Spinal cord (tissue), 10 donors: ENCODE data around the gene LMAN2L. TPM values are rescaled to one million over a fixed set of nuclear protein-coding genes. Genes with fewer than 3 reads are reported as not detected.

ENCODE experiments used
- DNase-seq, 6 donors: peaks; one replicate each; pipeline versions ENCODE4 v3.0.0 to v3.0.0-alpha.2; 2013 to 2015; ENCODE audit warnings: low spot score in 6 of 6, low read depth in 4 of 6
- H3K27ac ChIP-seq: one replicate; pipeline ENCODE4 v1.5.1; 2013; ENCODE audit warnings: low read depth, low read length, control low read depth
- H3K27me3 ChIP-seq: one replicate; pipeline ENCODE4 v1.6.1; 2013; ENCODE audit warnings: low read length; ENCODE audit not compliant: control insufficient read depth, insufficient read depth
- H3K36me3 ChIP-seq: one replicate; pipeline ENCODE4 v1.6.1; 2013; ENCODE audit warnings: low read length; ENCODE audit not compliant: control insufficient read depth, insufficient read depth
- H3K4me1 ChIP-seq: one replicate; pipeline ENCODE4 v1.6.1; 2013; ENCODE audit warnings: low read length; ENCODE audit not compliant: control insufficient read depth, insufficient read depth
- H3K4me3 ChIP-seq: one replicate; pipeline ENCODE4 v1.5.1; 2013; ENCODE audit warnings: low read depth, low read length, control low read depth
- H3K9me3 ChIP-seq: one replicate; pipeline ENCODE4 v1.6.1; 2013; ENCODE audit warnings: low read length; ENCODE audit not compliant: control insufficient read depth, insufficient read depth
- WGBS: methylation state at CpG from one replicate; pipeline ENCODE4 v1.1.5; 2013; ENCODE audit warnings: missing lambda C conversion rate; ENCODE audit not compliant: insufficient coverage; 5-methylcytosine and 5-hydroxymethylcytosine counted together
- polyA plus RNA-seq, 2 donors: library from polyadenylated mRNA; unstranded; fragments of 120-200 nt; gene quantifications; one replicate each; pipeline ENCODE4 v1.2.1, GENCODE V29; 2013; ENCODE audit not compliant: insufficient read length in 2 of 2
- total RNA-seq, 2 donors: library from RNA; depleted of rRNA in 1 of 2; stranded (reverse); fragments of 120-200 nt in 1 of 2; fragments of >200 nt in 1 of 2; gene quantifications; one replicate each; pipeline versions ENCODE4 v1.2.3 to v1.2.4, GENCODE V29; 2013 to 2014
- donor health status: healthy.

LMAN2L gene
- total and polyA plus RNA-seq, 4 donors, result 26.7 to 34.0 (median 31.7) TPM

GRCh38 chr2:96664366-96664925 lies 75.4 kb downstream of the LMAN2L start:
- no CpG with 5 or more reads among the region's 3 CpGs for WGBS
- H3K4me1 ChIP-seq, result no peaks in the 10 kb centered on the region
- H3K36me3 ChIP-seq, result no peaks in the 10 kb centered on the region
- H3K27me3 ChIP-seq, result no peaks in the 10 kb centered on the region
- H3K4me3 ChIP-seq, result no peak overlapping the region
- DNase-seq, result no peak
- H3K27ac ChIP-seq, result no peak overlapping the region
- no peaks in the 10 kb centered on the region for H3K9me3 ChIP-seq

- H3K9me3 ChIP-seq, result no peaks in the 10 kb centered on the region
- no peak for DNase-seq
- H3K27me3 ChIP-seq, result no peaks in the 10 kb centered on the region
- WGBS, result 100% methylated on average over 1 of the region's 7 CpGs
- H3K4me1 ChIP-seq, result no peaks in the 10 kb centered on the region
- no peak overlapping the region for H3K27ac ChIP-seq
- no peaks in the 10 kb centered on the region for H3K36me3 ChIP-seq
- H3K4me3 ChIP-seq, result no peak overlapping the region
Measured at GRCh38 chr2:96663829-96664228, 76.0 kb downstream of the LMAN2L start.

- Histone ChIP-seq H3K4me1 (no peaks in the 10 kb centered on the region), H3K27me3 (no peaks in the 10 kb centered on the region)
Measured at GRCh38 chr2:96663177-96663576, 76.7 kb downstream of the LMAN2L start.

GRCh38 chr2:96662360-96662759 lies 77.5 kb downstream of the LMAN2L start:
- WGBS, result 98% methylated on average over 7 of the region's 9 CpGs
- H3K4me1 ChIP-seq, result no peaks in the 10 kb centered on the region

More at GRCh38 chr2:96663177-96663576, 76.7 kb downstream of the LMAN2L start:
- no peak overlapping the region for H3K4me3 ChIP-seq
- no peak overlapping the region for H3K27ac ChIP-seq
- no peaks in the 10 kb centered on the region for H3K9me3 ChIP-seq
- no peaks in the 10 kb centered on the region for H3K36me3 ChIP-seq
- no peak for DNase-seq
- WGBS, result 89% methylated on average over 2 of the region's 5 CpGs

GRCh38 chr2:96661324-96661723 lies 78.5 kb downstream of the LMAN2L start:
- H3K4me3 ChIP-seq, result no peak overlapping the region
- no peaks in the 10 kb centered on the region for H3K36me3 ChIP-seq
- no peak for DNase-seq
- H3K27ac ChIP-seq, result no peak overlapping the region
- H3K27me3 ChIP-seq, result no peaks in the 10 kb centered on the region
- H3K4me1 ChIP-seq, result no peaks in the 10 kb centered on the region
- H3K9me3 ChIP-seq, result no peaks in the 10 kb centered on the region
- WGBS, result 92% methylated on average over 6 of the region's 6 CpGs

More at GRCh38 chr2:96662360-96662759, 77.5 kb downstream of the LMAN2L start:
- Histone ChIP-seq H3K4me3 (no peak overlapping the region), H3K36me3 (no peaks in the 10 kb centered on the region), H3K9me3 (no peaks in the 10 kb centered on the region), H3K27ac (no peak overlapping the region), H3K27me3 (no peaks in the 10 kb centered on the region)
- DNase-seq, result no peak

GRCh38 chr2:96656540-96656939 lies 83.3 kb downstream of the LMAN2L start:
- no peak overlapping the region for H3K27ac ChIP-seq
- H3K27me3 ChIP-seq, result no peaks in the 10 kb centered on the region
- peak in 1 of 6 donors; percentile 11 for DNase-seq
- no peaks in the 10 kb centered on the region for H3K9me3 ChIP-seq
- no peaks in the 10 kb centered on the region for H3K36me3 ChIP-seq
- no peak overlapping the region for H3K4me3 ChIP-seq
- H3K4me1 ChIP-seq, result no peaks in the 10 kb centered on the region

Other genes with a start within 250 kb of the LMAN2L start
- gene NEURL3, start 234.7 kb downstream of the LMAN2L start, total RNA-seq, result under 1 TPM; 0.28 to 0.30 TPM
- gene NEURL3, start 234.7 kb downstream of the LMAN2L start, polyA plus RNA-seq, result under 1 TPM; 0.57 to 0.74 TPM
- gene ARID5A, start 203.3 kb downstream of the LMAN2L start, total RNA-seq, result 1 to 10 TPM; 5.2 to 7.9 TPM
- 10 to 100 TPM; 11.2 to 12.2 TPM for gene ARID5A, start 203.3 kb downstream of the LMAN2L start, polyA plus RNA-seq
- gene KANSL3, start 101.8 kb downstream of the LMAN2L start, total RNA-seq, result 10 to 100 TPM; 31.2 to 43.6 TPM
- gene KANSL3, start 101.8 kb downstream of the LMAN2L start, polyA plus RNA-seq, result 10 to 100 TPM; 35.4 to 44.4 TPM
- under 1 TPM; 0.30 to 0.66 TPM for gene FER1L5, start 97.3 kb downstream of the LMAN2L start, total RNA-seq
- under 1 TPM; 0.27 to 0.57 TPM for gene FER1L5, start 97.3 kb downstream of the LMAN2L start, polyA plus RNA-seq
- 1 to 10 TPM; 5.1 TPM for gene CNNM4, start 20.8 kb upstream of the LMAN2L start, total RNA-seq
- 10 to 100 TPM in 1 of 2 donors, 1 to 10 TPM in 1; 9.7 to 12.6 TPM for gene CNNM4, start 20.8 kb upstream of the LMAN2L start, polyA plus RNA-seq
- 10 to 100 TPM; 10.2 to 14.0 TPM for gene CNNM3, start 76.2 kb upstream of the LMAN2L start, total RNA-seq
- gene CNNM3, start 76.2 kb upstream of the LMAN2L start, polyA plus RNA-seq, result 10 to 100 TPM; 37.0 to 51.5 TPM
- gene ANKRD23, start 104.0 kb upstream of the LMAN2L start, total RNA-seq, result 1 to 10 TPM; 2.6 to 5.6 TPM
- gene ANKRD23, start 104.0 kb upstream of the LMAN2L start, polyA plus RNA-seq, result 10 to 100 TPM in 1 of 2 donors, 1 to 10 TPM in 1; 10.0 to 14.4 TPM
- gene ANKRD39, start 118.0 kb upstream of the LMAN2L start, total RNA-seq, result 10 to 100 TPM in 1 of 2 donors, 1 to 10 TPM in 1; 7.6 to 12.6 TPM
- gene ANKRD39, start 118.0 kb upstream of the LMAN2L start, polyA plus RNA-seq, result 10 to 100 TPM; 24.0 to 27.6 TPM
- gene SEMA4C, start 130.0 kb upstream of the LMAN2L start, total RNA-seq, result 10 to 100 TPM; 35.9 to 42.9 TPM
- 10 to 100 TPM; 71.8 to 84.0 TPM for gene SEMA4C, start 130.0 kb upstream of the LMAN2L start, polyA plus RNA-seq
- 1 to 10 TPM in 1 of 2 donors, under 1 TPM in 1; 0.83 to 1.4 TPM for gene FAM178B, start 246.5 kb upstream of the LMAN2L start, total RNA-seq
- 1 to 10 TPM; 4.4 to 6.9 TPM for gene FAM178B, start 246.5 kb upstream of the LMAN2L start, polyA plus RNA-seq